Endothelial cell of umbilical vein (primary cell): Measurements from ENCODE around the gene FRS3. TPM values are rescaled to one million over a fixed set of nuclear protein-coding genes. Genes with fewer than 3 reads are reported as not detected.

Source experiments
- BruUV-seq: library from RNA; stranded (reverse); fragments of 400-500 nt; replicated peaks from 2 replicates; lab custom pipeline; 2021; lab: Mats Ljungman, UMichigan
- CTCF ChIA-PET: fragments of 300-600, 350-600 bp; sonication (Branson Sonifier 250); formaldehyde crosslinking; loops from one replicate; lab custom pipeline; 2021; ENCODE audit warnings: antibody characterized with exemption, inconsistent platforms; lab: Charles Lee
- POLR2A ChIA-PET: fragments of 300-600, 350-600 bp; sonication (Branson Sonifier 250); formaldehyde crosslinking; loops from one replicate; lab custom pipeline; 2021; ENCODE audit warnings: antibody characterized with exemption, inconsistent platforms; lab: Charles Lee
- DNase-seq: peaks from one replicate; pipeline ENCODE4 v3.0.0-alpha.2; 2011; ENCODE audit warnings: low read depth, low spot score
- FAIRE-seq: peaks from 2 replicates; lab custom pipeline; 2011; peaks lifted over from hg19 to GRCh38; lab: Jason Lieb, UNC
- H2AFZ ChIP-seq: 2 replicates; pipeline ENCODE4 v1.6.0; 2012; ENCODE audit warnings: low read depth, low read length, control low read depth, inconsistent platforms
- H3K27ac ChIP-seq: 2 replicates; pipeline ENCODE4 v1.5.1; 2011; ENCODE audit warnings: low read depth, mild to moderate bottlenecking, control low read depth, low read length, moderate library complexity; ENCODE audit not compliant: insufficient read depth
- H3K27me3 ChIP-seq, 2 experiments: 2 replicates each; pipeline versions ENCODE4 v1.6.0 to v1.6.1; 2011; ENCODE audit warnings: low read length in 2 of 2, mixed read lengths in 1 of 2; ENCODE audit not compliant: control insufficient read depth in 2 of 2, insufficient read depth in 2 of 2
- H3K36me3 ChIP-seq, 2 experiments: 2 replicates in 1 of 2; 3 replicates in 1 of 2; pipeline ENCODE4 v1.5.1; 2011; ENCODE audit warnings: low read length in 2 of 2, mild to moderate bottlenecking in 1 of 2, moderate library complexity in 1 of 2; ENCODE audit not compliant: control insufficient read depth in 2 of 2, insufficient read depth in 2 of 2; ENCODE audit errors: extremely low read depth in 1 of 2
- H3K4me1 ChIP-seq: 3 replicates; pipeline ENCODE4 v1.5.1; 2011; ENCODE audit warnings: mild to moderate bottlenecking, low read length; ENCODE audit not compliant: control insufficient read depth, insufficient read depth; ENCODE audit errors: extremely low read depth
- H3K4me2 ChIP-seq: 2 replicates; pipeline ENCODE4 v1.6.1; 2011; ENCODE audit warnings: low read length, control low read depth, mixed read lengths; ENCODE audit not compliant: insufficient read depth
- H3K4me3 ChIP-seq, 3 experiments: fragments of 200-600 bp in 1 of 3; sonication (generic), shearing (Covaris generic) in 1 of 3; replicated peaks in 1 of 3; 2 replicates each; pipeline ENCODE4 v1.5.1; 2011 to 2016; ENCODE audit warnings: control low read depth in 3 of 3, low read length in 3 of 3, mild to moderate bottlenecking in 2 of 3, inconsistent platforms in 1 of 3, low read depth in 1 of 3, moderate library complexity in 1 of 3; ENCODE audit not compliant: insufficient read depth in 1 of 3
- H3K79me2 ChIP-seq: 2 replicates; pipeline ENCODE4 v1.6.0; 2012; ENCODE audit warnings: low read length, inconsistent platforms; ENCODE audit not compliant: control insufficient read depth, insufficient read depth
- H3K9ac ChIP-seq: replicated peaks from 2 replicates; pipeline ENCODE3; 2011; ENCODE audit warnings: low read length, control low read depth; ENCODE audit not compliant: insufficient read depth; ENCODE audit errors: extremely low read depth
- H3K9me1 ChIP-seq: replicated peaks from 3 replicates; pipeline ENCODE4 v1.6.0; 2011; ENCODE audit warnings: mild to moderate bottlenecking, low read length; ENCODE audit not compliant: control insufficient read depth, insufficient read depth; ENCODE audit errors: extremely low read depth
- H3K9me3 ChIP-seq: replicated peaks from 2 replicates; pipeline ENCODE4 v1.5.1; 2012; ENCODE audit warnings: low read length, inconsistent platforms; ENCODE audit not compliant: control insufficient read depth, insufficient read depth
- H4K20me1 ChIP-seq: replicated peaks from 2 replicates; pipeline ENCODE3; 2011; ENCODE audit warnings: mild to moderate bottlenecking, low read length; ENCODE audit not compliant: control insufficient read depth, insufficient read depth; ENCODE audit errors: extremely low read depth
- CTCF ChIP-seq, 2 donors: IDR thresholded peaks; 1 replicate in 1 of 2; 2 replicates in 1 of 2; pipeline ENCODE4 v1.5.1; 2011; ENCODE audit warnings: low read length in 2 of 2, mild to moderate bottlenecking in 2 of 2, moderate library complexity in 2 of 2, control low read depth in 1 of 2, inconsistent platforms in 1 of 2, low read depth in 1 of 2; ENCODE audit not compliant: insufficient read depth in 1 of 2; ENCODE audit errors: extremely low read depth in 1 of 2
- EZH2 ChIP-seq: IDR thresholded peaks from 2 replicates; pipeline ENCODE4 v1.6.1; 2012; ENCODE audit warnings: borderline replicate concordance, low read depth, mild to moderate bottlenecking, moderate library complexity, low read length, inconsistent platforms; ENCODE audit not compliant: severe bottlenecking
- FOS ChIP-seq: IDR thresholded peaks from 2 replicates; pipeline ENCODE4 v1.6.1; 2011; ENCODE audit warnings: mild to moderate bottlenecking, low read length, moderate library complexity, borderline replicate concordance; ENCODE audit not compliant: insufficient read depth
- GATA2 ChIP-seq: IDR thresholded peaks from 2 replicates; pipeline ENCODE4 v1.7.0; 2011; ENCODE audit warnings: low read depth, mild to moderate bottlenecking, moderate library complexity, mixed read lengths, low read length; ENCODE audit not compliant: insufficient read length, insufficient read depth
- JUN ChIP-seq: IDR thresholded peaks from 2 replicates; pipeline ENCODE4 v1.6.1; 2011; ENCODE audit warnings: borderline replicate concordance, low read depth; ENCODE audit not compliant: insufficient read length, insufficient read depth
- MAX ChIP-seq: IDR thresholded peaks from 2 replicates; pipeline ENCODE4 v1.6.1; 2011; ENCODE audit not compliant: insufficient read depth, insufficient read length
- MYC ChIP-seq: IDR thresholded peaks from one replicate; pipeline ENCODE4 v1.6.1; 2011; ENCODE audit warnings: mild to moderate bottlenecking, low read depth, low read length
- POLR2A ChIP-seq: IDR thresholded peaks from 2 replicates; pipeline ENCODE4 v1.6.1; 2012; ENCODE audit warnings: low read depth, mild to moderate bottlenecking, control low read depth, low read length
- POLR2AphosphoS5 ChIP-seq: IDR thresholded peaks from 2 replicates; pipeline ENCODE4 v1.6.1; 2012; ENCODE audit warnings: low read depth, mild to moderate bottlenecking, control low read depth, low read length, moderate library complexity; ENCODE audit not compliant: insufficient read depth
- dilution Hi-C: fragments of 300-500 bp; cut with MboI; formaldehyde crosslinking; loops from one replicate; pipeline ENCODE4 v1.15.0; 2019; ENCODE audit warnings: low sequenced_read_pairs; ENCODE audit not compliant: extremely low pct_ligation_motif_present
- intact Hi-C: fragments of 100-400 bp; cut with micrococcal nuclease; formaldehyde crosslinking; loops from one replicate; pipeline ENCODE4 v1.10.0; 2022
- polyA plus RNA-seq, 4 experiments: library from polyadenylated mRNA; depleted of rRNA in 3 of 4; stranded (reverse) in 3 of 4; unstranded in 1 of 4; fragments of >200 nt; gene quantifications; 2 replicates each; pipeline versions ENCODE4 v1.2.1 to v1.2.3, GENCODE V29; 2011 to 2012; ENCODE audit warnings: missing spikeins in 1 of 4
- total RNA-seq: library from RNA; stranded (reverse); gene quantifications from 2 replicates; pipeline ENCODE4 v1.2.3, GENCODE V29; 2021

Gene FRS3
- total and polyA plus RNA-seq, 2 donors (not counting 3 experiments of a cell fraction or from before 2014, with no cell fraction given) = 5.2 to 5.3 TPM

GRCh38 chr6:41724586-41725501, 54.9 kb downstream of the FRS3 start:
- Histone ChIP-seq H3K4me1 (no peaks in the 10 kb centered on the region), H3K27me3 (no peaks in the 10 kb centered on the region), H3K79me2 (no peaks in the 10 kb centered on the region), H3K9ac (no peak overlapping the region), H4K20me1 (no peaks in the 10 kb centered on the region), H3K9me1 (no peaks in the 10 kb centered on the region), H3K27ac (no peak overlapping the region), H3K36me3 (no peaks in the 10 kb centered on the region), H3K4me2 (no peak overlapping the region), H3K9me3 (no peaks in the 10 kb centered on the region), H3K4me3 (no peak overlapping the region), H2AFZ (no peak overlapping the region)
- intact Hi-C loops = no loop called here
- TF ChIP-seq CTCF (IDR thresholded peaks at IDR 0.05; ENCODE audit: extremely low read depth in 1 of 2, insufficient read depth in 1 of 2, low read depth in 1 of 2, low read length in 2 of 2) (no peak), POLR2A (no peak), EZH2 (no peak), MAX (no peak), FOS (no peak), JUN (no peak), GATA2 (no peak), MYC (no peak), POLR2AphosphoS5 (no peak)
- no TSS peak for BruUV-seq
- CTCF ChIA-PET = no interaction called here
- FAIRE-seq (no peak), DNase-seq (no peak)
- dilution Hi-C loops = no loop called here
- POLR2A ChIA-PET = no interaction called here
